KMS-11 (cell line): ENCODE measurements around the gene PROM2.

Experiments used
- H2AFZ ChIP-seq: fragments of 200-600 bp; sonication (generic); 2 replicates; pipeline ENCODE4 v1.6.1; 2016; ENCODE audit warnings: antibody characterized with exemption, mixed run types, low read depth
- H3K27ac ChIP-seq: fragments of 200-600 bp; sonication (generic); 2 replicates; pipeline ENCODE4 v1.6.1; 2016; ENCODE audit warnings: mild to moderate bottlenecking, mixed run types
- H3K27me3 ChIP-seq: fragments of 200-600 bp; sonication (generic); 2 replicates; pipeline ENCODE4 v1.6.1; 2017; ENCODE audit warnings: mild to moderate bottlenecking, low read depth, mixed run types, moderate library complexity; ENCODE audit not compliant: insufficient read depth
- H3K36me3 ChIP-seq: fragments of 200-600 bp; sonication (generic); 2 replicates; pipeline ENCODE4 v1.6.1; 2017; ENCODE audit warnings: mild to moderate bottlenecking, mixed run types; ENCODE audit not compliant: insufficient read depth
- H3K4me1 ChIP-seq: fragments of 200-600 bp; sonication (generic); 2 replicates; pipeline ENCODE4 v1.6.1; 2016; ENCODE audit warnings: mild to moderate bottlenecking, low read depth, mixed run types; ENCODE audit not compliant: poor library complexity, severe bottlenecking
- H3K4me2 ChIP-seq: fragments of 200-600 bp; sonication (generic); 2 replicates; pipeline ENCODE4 v1.7.0; 2016; ENCODE audit warnings: mild to moderate bottlenecking, mixed run types
- H3K4me3 ChIP-seq: fragments of 200-600 bp; sonication (generic); IDR thresholded peaks from 2 replicates; pipeline ENCODE4 v1.6.1; 2017; ENCODE audit warnings: low read depth, low read length, mixed read lengths; ENCODE audit not compliant: insufficient read depth
- H3K79me2 ChIP-seq: fragments of 200-600 bp; sonication (generic); 2 replicates; pipeline ENCODE4 v1.6.1; 2016; ENCODE audit warnings: low read depth, mixed run types; ENCODE audit not compliant: insufficient read depth
- H3K9ac ChIP-seq: fragments of 200-600 bp; sonication (generic); 2 replicates; pipeline ENCODE4 v1.6.1; 2016; ENCODE audit warnings: mild to moderate bottlenecking, mixed run types
- H4K20me1 ChIP-seq: fragments of 200-600 bp; sonication (generic); 2 replicates; pipeline ENCODE4 v1.6.1; 2016; ENCODE audit warnings: mild to moderate bottlenecking, mixed run types; ENCODE audit not compliant: insufficient read depth
- CTCF ChIP-seq: fragments of 200-600 bp; sonication (generic); conservative IDR thresholded peaks from 2 replicates; pipeline ENCODE4 v1.6.1; 2017; ENCODE audit warnings: low read depth, mild to moderate bottlenecking, antibody characterized with exemption, low read length, moderate library complexity, mixed read lengths

Gene PROM2

DNA sequence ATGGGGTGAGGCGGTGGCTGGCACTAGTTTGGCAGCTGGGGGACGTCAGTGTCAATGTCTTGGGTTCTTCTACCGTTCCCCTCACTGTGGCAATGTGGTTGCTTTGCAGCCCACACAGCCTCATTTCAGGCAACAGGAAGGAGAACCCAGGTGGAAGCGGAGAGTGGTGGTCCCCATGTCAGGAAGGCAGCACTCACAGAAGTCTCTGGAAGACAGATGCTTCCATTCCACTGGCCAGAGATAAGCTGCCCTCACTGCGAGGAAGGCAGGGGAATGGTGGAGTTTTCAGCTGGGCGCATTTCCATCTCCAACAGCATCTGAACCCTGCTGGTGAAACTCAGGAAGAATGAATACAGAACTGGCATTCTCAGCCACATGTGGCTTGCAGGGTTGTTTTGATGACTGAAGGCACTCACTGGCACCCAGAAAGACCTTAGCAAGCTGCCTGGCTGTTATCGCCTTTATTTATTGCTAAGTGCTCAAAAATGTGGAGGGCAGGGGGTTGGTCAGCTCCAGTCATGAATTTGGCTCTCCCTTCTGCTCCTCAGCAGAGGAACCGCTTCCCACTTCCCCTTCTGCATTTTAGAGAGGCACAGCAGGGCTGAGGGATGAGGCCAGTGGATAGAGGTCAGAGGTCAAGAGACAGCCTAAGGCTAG is 42.3 kb downstream of the PROM2 start:
- Histone ChIP-seq H3K4me2 (no peak overlapping the region), H3K27ac (no peak overlapping the region), H3K4me3 (no peak overlapping the region), H3K27me3 (no peaks in the 10 kb centered on the region), H3K9ac (no peak overlapping the region), H3K4me1 (no peaks in the 10 kb centered on the region), H2AFZ (no peak overlapping the region), H4K20me1 (no peaks in the 10 kb centered on the region), H3K79me2 (no peaks in the 10 kb centered on the region), H3K36me3 (no peaks in the 10 kb centered on the region)
- no peak for TF ChIP-seq CTCF

- no peaks in the 10 kb centered on the region for H3K27me3 ChIP-seq
- no peak overlapping the region for H2AFZ ChIP-seq
- no peaks in the 10 kb centered on the region for H4K20me1 ChIP-seq
- no peak overlapping the region for H3K4me3 ChIP-seq
- no peak overlapping the region for H3K9ac ChIP-seq
- TF ChIP-seq CTCF = no peak
- H3K27ac ChIP-seq = no peak overlapping the region
- no peaks in the 10 kb centered on the region for H3K79me2 ChIP-seq
- H3K4me1 ChIP-seq = no peaks in the 10 kb centered on the region
- H3K4me2 ChIP-seq = no peak overlapping the region
- no peaks in the 10 kb centered on the region for H3K36me3 ChIP-seq
Observed at GRCh38 chr2:95317123-95317500, 42.9 kb downstream of the PROM2 start.

- H3K27ac ChIP-seq = no peak overlapping the region
- H3K79me2 ChIP-seq = no peaks in the 10 kb centered on the region
- H3K36me3 ChIP-seq = no peaks in the 10 kb centered on the region
- no peak overlapping the region for H3K4me2 ChIP-seq
- H3K4me3 ChIP-seq = no peak overlapping the region
- no peak for TF ChIP-seq CTCF
- no peak overlapping the region for H3K9ac ChIP-seq
- H4K20me1 ChIP-seq = no peaks in the 10 kb centered on the region
- H3K4me1 ChIP-seq = no peaks in the 10 kb centered on the region
- no peaks in the 10 kb centered on the region for H3K27me3 ChIP-seq
- H2AFZ ChIP-seq = no peak overlapping the region
Observed at GRCh38 chr2:95317665-95318425, 43.6 kb downstream of the PROM2 start.

DNA sequence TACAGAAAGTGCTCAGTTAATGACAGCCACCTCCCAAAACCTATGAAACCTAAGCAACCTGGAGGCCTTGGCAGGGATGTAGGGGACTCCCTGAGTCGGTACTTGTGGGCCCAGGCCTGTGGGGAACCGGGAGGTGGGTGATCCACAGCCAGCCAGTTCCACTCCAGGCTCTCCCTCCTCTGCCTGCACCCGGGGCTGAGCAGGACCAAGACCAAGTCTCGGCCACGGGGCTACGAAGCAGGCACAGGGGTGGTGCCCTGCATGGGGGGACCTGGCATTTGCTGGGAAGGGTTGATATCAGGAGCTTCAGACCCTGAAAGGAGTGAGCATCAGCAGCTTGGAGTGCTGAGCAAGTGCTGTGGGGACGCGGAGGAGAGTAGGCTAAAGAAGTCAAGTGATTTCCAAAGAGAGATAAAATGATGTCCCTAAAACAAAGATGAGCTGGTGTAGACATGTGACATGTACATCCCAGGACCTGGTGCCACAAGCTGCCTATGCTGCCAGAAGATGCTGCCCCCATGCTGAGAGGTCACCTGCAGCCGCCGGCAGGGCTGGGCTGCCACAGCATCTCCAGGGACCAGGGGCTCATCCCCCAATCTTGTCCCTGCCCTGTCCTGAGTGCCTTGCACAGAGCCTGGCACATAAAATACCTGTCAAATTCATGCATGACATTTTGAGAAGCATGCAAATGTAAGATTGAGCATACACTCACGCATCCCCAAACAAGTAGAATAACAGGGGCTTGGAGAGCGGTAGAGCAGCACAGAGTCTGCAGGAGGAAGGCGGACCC is 44.4 kb downstream of the PROM2 start:
- H3K79me2 ChIP-seq = no peaks in the 10 kb centered on the region
- H3K9ac ChIP-seq = no peak overlapping the region
- no peaks in the 10 kb centered on the region for H4K20me1 ChIP-seq
- no peak overlapping the region for H3K4me3 ChIP-seq
- TF ChIP-seq CTCF = no peak
- H2AFZ ChIP-seq = no peak overlapping the region
- no peak overlapping the region for H3K4me2 ChIP-seq
- H3K27me3 ChIP-seq = no peaks in the 10 kb centered on the region
- H3K36me3 ChIP-seq = no peaks in the 10 kb centered on the region
- H3K27ac ChIP-seq = no peak overlapping the region
- H3K4me1 ChIP-seq = no peaks in the 10 kb centered on the region
